Head of caudate nucleus (tissue), 42 donors: ENCODE measurements around the gene SPTLC3.
A peak's percentile ranks its signal among the peaks of the same experiment; 100 is the strongest.

Experiments used
- DNase-seq, 42 donors: peaks; one replicate each; pipeline versions ENCODE4 v3.0.0 to v3.0.0-alpha.2; 2020 to 2021; ENCODE audit warnings: mixed read lengths in 7 of 42
- intact Hi-C: fragments of 100-400 bp; cut with DNase I; formaldehyde crosslinking; loops from one replicate; pipeline ENCODE4 v1.15.0; 2022

SPTLC3 gene

DNA sequence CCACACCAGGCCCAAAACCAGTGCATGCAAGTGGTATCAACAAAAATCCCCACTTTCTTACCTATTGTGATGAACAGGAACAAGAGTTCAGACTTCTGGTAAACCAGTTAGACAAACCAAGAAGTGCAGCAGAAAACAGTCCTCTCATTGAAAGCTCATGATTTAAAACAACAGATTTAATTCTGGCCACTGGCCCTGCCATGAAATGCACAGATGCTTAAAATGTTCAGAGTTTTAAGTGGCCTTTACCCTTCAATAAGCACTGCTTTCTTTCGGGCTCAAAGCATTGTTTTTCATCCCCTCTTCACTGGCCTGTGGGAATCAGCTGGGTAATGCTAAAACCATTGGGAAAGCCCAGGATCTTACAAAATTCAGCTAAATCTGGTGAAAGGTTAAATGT lies 109.9 kb downstream of the SPTLC3 start:
- intact Hi-C loops: no loop called here
- no peak for DNase-seq

DNA sequence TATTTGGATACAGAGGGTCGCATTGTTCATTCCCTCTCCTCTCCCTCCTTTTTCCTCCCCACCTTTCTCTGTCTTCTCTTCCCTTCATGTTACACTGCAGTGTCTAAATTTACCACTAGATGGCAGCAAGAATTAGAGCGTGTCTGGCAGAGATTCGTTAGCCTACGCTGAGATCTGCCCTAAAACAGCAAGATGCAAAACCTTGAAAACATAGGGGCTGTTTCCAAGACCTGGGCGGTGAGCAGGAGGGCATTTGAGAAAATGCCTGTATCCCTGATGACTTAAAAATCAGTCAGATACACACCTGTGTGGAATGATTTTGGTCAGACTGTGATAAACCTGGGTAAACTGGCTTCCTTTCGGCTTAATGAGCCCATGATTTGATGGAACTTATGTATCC lies 110.8 kb downstream of the SPTLC3 start:
- DNase-seq: peak in 28 of 42 donors; percentile 7 to 79 (median 46)
- intact Hi-C loops: no loop called here

DNA sequence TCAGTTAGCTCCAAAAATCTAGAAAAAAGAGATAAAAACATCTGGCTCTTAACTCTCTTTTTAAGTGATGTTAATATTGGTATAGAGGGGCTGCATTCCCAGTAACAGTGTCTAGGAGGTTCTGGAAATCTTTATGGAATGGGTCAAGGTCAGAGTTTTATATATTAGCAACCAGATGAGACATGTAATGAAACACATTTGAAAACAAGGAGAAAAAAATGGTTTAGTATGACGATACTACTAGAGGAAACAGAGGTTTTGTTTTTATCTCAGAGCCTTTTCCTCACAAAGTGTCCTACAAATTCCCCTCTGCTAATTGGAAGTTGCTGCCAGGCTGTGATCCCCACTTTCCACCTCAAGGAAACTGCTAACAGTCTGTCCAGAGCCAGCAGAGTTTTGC lies 111.7 kb downstream of the SPTLC3 start:
- no peak for DNase-seq
- intact Hi-C loops: no loop called here

DNA sequence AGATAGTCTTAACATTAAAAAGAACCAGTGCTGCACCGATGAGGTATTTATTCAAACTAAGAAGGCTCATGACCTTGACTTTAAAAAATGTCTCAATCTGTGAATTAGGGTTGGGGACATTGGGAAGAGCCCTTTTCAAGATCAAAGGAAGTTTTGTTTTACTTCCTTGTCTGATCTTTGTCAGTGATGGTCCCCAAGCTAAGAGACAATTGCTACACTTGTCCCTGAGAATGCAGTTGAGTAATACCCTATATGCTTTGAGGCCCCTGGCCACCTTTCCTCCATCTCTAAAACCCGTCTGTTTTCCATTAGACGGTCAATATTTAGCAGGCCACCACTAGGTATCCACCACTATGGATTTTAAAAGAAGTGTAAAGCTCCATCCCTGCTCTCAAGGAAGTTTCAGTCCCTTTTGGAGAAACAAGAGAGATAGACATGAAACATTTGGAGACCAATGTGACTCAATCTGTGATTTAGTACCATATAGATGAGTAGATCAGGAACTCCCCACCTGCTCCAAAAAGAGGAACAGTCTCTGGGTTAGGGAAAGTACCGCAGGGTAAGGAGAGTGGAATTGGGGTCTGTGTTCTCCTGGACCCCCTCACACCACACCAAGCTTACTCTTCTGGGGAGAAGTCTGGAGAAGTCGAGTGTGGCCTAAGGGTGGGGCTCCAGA lies 113.2 kb downstream of the SPTLC3 start:
- intact Hi-C loops: no loop called here
- DNase-seq: no peak

DNA sequence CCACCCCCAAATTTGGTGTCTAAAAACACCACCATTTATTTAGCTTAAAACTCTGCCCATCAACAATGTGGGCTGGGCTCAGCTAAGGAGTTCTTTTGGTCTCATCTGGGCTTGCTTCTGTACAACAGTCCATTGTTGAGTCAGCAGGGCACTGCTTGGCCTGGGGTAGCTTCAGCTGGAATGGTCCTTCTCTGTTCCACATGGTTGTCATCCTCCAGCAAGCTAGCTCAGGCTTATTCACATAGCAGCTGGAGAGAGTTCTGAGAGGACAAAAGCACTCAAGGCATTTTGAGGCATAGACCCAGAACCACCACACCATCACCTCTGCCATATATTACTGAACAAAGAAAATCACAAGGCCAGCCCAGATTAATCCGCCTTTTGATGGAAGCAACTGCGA lies 116.7 kb downstream of the SPTLC3 start:
- DNase-seq: no peak
- intact Hi-C loops: no loop called here

DNA sequence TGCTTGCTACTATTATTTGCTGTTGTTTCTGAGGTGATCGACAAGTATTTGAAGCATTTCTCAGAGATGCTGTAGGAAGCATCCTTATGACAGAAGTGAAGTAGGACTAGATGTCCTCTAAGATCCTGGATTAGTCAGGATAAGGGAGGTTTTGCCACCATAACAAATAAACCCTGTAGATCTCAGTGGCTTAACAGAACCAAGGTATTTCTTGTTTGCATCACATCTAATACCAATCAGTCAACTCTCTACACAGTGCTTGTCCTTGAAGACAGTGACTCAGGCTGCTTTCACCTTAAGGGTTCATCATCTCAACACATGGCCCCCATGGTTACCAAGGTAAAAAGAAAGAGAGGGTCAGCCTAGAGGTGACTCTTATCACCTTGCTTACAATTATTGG lies 119.4 kb downstream of the SPTLC3 start:
- intact Hi-C loops: no loop called here
- DNase-seq: no peak

DNA sequence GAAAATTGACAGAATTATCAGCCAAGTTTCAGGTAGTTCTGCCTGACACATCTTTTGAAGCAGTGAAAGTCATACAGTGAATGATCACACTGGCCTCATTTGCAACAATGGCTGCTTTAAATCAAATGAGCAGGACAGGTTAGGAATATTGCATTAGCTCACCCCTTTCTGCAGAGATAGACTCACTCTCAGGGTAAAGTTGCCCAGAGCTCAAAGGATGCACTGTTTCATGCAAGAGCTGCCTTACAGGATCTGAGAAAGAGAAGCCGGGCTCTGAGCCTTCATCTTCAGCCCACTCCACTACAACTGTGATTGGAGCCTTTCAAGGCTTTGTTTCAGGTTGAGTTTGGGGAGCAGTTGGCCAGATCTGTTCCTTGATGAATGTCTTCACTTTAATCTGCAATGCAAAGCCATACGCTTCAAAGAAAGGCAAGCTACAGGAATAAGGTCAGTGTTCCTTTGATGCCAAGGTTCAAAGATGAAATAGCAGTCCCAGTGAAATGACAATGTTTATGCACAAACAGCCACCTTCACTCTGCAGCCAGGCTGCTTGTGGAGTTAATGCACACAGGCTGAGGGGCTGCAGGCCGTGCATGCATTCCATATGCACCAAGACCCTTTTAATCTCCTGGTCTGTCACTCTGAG lies 121.4 kb downstream of the SPTLC3 start:
- intact Hi-C loops: no loop called here
- no peak for DNase-seq

DNA sequence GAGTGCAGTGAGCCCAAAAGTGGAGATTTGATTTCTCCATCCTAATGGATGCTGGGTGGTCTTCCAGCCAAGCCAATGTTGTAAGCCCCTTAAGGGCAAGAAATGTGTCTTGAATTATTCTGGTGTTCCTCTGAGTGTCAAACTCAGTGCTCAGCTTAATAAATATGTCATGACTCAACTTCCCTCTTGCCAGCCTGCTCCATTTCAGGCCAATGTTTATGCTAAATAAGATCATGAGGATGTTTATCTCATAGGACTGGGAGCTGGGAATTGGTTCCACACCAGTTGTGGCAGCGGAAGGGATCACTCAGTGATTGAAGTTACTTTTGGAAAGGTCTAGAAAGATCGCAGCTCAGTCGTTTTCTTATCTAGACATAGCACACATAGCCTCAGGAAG lies 121.9 kb downstream of the SPTLC3 start:
- no peak for DNase-seq
- intact Hi-C loops: no loop called here

DNA sequence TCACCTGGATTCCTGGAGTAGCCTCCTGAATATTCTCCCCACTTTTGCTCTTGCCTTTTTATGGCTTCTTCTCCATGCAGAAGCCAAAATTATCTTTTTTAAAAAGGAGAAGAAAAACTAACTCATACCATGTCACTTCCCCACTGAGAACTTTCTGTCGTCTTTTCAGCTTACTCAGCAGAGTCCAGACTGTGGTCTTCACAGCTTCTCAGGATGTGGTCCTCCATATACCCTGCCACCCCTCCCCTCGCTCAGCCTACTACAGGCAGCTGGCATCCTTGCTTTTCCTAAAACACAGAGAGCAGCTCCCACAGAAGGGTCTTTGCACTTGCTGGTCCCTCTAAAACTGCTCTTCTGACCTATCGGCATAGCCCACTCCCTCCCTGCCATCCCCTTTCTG lies 122.9 kb downstream of the SPTLC3 start:
- peak in 11 of 42 donors; percentile 3 to 47 (median 14) for DNase-seq
- intact Hi-C loops: no loop called here

DNA sequence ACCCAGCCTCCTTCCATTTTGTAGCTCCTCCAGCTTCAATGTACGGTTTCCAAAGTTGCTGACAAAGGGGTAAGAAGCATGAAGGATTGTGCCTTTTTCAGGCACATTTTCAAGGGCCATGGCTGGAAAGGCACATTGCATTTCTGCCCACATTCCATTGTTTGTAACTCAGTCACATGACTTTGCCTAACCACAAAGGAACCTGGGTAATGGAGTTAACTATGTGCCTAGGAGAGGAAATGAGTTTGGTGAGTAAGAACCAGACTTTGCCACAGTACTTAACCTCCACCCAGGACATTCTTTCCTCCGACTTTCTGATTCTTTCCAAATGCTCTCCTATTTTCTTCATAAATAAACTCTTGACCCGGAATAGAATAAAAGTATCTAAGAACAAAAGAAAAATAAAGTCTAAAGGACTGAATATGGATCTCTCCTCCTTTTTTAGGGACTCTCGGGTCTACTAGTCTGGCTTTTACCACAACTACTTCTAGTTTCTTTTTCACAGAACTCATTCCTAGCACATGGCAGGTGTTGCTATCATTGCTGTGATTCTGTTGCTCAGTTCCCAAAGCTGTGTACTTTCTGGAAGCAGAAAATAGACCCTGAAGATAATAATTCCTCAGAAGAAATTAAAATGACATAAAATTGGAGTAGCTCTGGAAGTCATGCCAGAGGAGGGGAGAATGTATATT lies 130.8 kb downstream of the SPTLC3 start:
- DNase-seq: no peak
- intact Hi-C loops: no loop called here

DNA sequence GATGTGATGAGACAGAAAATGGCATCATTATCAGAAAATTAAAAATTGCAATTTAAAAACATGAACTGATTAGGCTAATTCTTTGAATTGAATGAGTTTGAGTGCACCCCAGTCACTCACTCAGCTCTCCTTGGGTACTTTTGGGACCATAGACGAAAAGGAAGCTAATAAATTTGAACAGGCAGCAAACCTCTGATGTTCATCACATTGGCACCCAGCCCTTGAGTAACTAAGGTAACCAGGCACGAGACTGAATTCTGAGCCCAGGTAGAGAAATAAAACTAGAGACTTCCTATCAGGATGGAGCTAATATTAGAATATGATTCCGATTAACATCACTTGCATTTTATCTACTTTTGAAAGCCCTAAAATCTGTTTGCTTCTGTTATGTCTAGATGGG lies 131.4 kb downstream of the SPTLC3 start:
- intact Hi-C loops: no loop called here

DNA sequence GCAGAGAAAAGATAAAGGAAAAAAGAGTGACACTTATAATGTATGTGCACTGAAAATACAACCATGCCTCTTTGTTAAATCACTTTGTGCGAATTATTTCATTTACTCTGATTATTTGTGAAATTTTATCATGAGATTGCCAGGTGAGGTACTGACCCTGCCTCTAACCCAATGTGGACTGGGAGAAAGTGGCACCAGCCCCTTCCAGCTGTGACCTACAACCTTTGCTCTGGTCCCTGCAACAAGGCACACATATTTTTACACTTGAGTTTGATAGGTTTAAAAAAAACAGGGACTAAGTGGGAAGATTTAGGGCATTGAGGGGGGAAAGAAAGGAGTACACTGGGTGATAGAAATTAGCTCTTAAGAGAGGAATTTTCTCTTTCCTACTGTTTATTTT lies 132.0 kb downstream of the SPTLC3 start:
- intact Hi-C loops: no loop called here

More for the DNA sequence above, 131.4 kb downstream of the SPTLC3 start:
- no peak for DNase-seq

DNA sequence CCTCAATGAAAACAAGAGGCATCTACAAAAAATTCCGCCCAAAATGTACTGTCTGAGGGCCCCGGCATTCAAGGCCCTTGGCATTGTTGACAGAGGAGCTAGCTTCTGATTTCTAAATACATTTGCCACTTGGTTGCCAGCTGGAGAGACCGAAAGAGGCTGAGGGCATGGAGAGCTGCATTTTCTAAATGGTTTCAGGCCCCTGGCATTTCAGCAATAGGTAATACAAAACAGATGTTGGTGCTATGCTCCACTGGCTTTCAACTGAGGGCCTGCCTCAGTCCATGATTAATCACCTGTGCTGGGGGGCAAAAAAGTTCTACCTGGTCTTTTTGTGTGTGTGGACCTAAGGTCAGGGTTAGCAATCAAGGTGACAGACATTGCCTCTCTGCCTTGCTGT lies 132.8 kb downstream of the SPTLC3 start:
- DNase-seq: no peak

More for the DNA sequence above, 132.0 kb downstream of the SPTLC3 start:
- no peak for DNase-seq

DNA sequence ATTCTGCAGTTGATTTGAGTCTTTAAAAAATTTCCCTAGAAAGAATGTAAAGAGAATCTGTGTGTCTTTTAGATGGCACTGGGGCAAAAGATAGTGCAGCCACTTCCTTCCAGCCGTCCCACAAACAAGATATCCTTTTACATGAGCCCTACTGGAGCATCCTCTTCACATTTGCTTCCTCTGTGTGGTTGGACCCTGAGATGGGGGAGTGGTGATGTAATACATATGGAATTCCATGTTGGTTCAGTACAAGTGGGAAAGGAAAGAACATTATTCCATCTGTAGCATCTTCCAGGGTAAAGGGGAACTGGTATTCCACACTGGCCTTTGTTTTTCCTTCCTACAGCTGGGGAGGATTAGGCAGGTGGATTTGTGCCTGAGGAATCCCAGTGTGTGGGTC lies 133.4 kb downstream of the SPTLC3 start:
- intact Hi-C loops: no loop called here
- DNase-seq: no peak

More for the DNA sequence above, 132.8 kb downstream of the SPTLC3 start:
- intact Hi-C loops: no loop called here

DNA sequence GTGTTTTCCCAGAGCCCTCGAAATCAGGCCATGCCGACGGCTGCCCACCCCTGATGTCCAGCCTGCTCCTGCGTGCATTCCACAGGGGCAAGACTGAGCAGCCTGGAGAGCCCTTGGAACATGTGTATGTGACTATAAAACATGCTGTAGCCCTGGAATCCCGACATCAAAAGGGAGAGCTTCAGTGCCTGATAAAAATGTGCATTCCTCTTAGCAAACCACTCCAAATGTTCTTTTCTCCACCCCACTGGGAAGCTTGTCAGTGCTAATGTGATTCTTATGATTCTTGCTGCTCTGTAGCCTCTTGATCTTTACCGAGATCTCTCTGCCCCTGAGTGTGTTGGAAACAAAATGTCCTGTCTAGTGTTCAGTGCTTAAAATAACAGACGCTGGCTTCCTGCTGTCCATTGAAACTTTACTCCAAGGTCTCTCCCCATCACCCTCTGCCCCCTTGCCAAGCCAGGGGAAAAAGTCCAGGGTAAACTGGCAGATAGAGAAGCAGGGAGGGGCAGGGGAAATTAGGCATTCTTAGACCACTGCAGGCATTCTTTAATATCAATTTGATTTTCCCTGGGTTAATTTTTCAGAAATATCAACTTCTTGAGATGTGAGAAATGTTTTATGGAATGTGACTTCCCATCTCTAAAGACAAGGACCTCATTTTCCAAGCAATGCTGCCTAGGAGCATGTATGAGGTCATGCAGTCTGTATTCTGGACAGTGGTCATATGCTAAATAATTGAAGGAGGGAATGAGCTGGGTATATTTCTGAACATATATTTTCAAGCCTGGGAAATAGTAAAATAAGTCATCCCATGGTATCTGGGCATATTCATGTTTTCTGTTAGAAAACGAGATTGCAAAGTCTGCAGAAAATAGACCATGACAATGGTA lies 138.5 kb downstream of the SPTLC3 start:
- no peak for DNase-seq
- intact Hi-C loops: no loop called here

DNA sequence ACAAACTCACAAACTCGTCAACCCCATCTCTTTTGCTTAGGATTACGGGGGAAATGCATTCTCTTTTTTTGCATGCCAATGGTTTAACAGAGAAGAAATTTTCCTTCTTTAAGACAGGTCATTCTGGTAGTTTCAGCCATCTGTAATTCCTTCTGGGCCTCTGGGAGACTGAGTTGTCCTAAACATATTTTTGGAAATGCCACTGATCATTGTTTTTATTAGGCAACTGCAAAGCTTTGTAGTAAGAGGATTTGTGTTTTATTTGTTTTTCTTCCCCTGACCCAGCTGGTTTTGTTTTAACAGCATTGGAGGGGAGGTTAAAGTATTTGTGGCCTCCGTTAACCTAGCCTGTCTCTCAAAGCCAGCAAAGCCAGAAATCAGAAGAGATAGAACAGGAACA lies 139.2 kb downstream of the SPTLC3 start:
- intact Hi-C loops: no loop called here
- DNase-seq: no peak

DNA sequence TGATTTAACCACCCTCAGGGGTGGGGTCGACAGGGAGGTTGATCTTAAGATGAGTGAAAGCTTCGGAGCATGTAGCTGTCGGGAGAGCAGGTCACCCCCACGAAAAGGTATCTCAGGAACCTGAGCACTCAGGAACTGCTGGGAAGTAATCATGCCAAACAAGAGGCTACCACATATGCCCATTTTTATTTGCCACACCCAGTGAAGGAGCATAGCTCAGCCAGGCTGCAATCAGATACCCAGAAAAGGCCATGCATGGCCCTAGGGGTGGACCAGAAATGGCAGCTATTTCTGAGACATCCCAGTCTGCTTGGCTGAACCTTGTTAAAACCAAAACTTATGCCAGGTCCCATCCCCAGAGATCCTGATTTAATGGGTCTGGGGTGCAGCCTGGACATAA lies 139.6 kb downstream of the SPTLC3 start:
- no peak for DNase-seq
- intact Hi-C loops: no loop called here

DNA sequence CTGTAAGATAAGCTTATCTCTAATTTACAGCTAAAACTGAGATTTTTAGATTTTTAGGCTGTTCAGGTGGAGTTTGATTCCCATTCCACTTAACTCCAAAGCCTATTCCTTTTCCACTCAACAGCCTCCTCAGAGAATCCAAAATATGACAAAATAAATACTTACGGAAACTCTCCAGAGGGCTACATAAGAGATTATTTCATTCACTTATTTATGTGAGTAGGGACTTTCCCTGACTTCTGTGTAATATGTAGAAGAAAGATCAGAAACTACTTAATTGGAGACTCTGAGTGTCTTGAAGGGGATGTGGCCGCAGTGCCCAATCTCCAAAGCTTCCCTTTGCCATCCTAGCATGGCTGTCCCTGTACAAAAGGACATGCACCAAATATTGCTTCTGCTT lies 140.2 kb downstream of the SPTLC3 start:
- intact Hi-C loops: no loop called here
- no peak for DNase-seq

DNA sequence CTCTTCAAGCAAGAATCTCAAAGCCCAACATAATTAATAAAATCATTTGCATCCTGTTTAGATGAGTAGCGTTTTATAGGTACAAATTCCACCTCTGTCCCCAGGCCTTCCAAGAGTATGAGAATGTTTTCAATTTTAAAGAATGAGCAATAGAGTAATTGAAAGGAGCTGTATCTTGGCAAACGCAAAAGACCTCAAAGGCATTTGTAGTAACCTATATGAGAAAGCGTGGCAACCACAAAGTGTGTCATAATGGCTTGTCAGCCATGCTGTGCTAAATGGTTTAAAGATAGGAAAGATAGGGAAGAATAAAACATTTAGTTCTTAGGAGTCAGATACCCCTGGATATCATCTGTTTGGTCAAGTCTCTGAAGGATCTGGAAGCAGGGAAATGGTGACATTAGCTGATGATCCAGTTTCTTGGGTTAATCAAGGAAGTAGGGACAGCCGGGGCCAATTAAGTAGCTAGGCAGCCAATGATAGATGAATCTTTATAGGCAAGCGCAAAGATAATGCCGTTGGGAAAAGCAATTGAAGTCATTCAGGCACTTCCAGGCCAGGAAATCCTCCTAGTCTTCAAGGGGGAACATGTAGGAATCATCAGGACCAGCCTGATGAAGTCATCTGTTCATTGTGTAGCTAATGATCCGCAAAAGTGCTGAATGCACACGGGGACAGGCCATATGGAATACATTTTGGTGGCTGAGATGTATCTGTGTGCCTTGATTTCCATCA lies 140.8 kb downstream of the SPTLC3 start:
- no peak for DNase-seq
- intact Hi-C loops: no loop called here
